GM12878 (cell line): ENCODE measurements around the gene DTNBP1. TPM values are rescaled to one million over a fixed set of nuclear protein-coding genes. Genes with fewer than 3 reads are reported as not detected.

Source experiments
- ATAC-seq: fragments of 200-7000 bp; cut with Tn5 transposase; 3 replicates; pipeline ENCODE4 v1.9.1; 2020; ENCODE audit warnings: mild to moderate bottlenecking, moderate library complexity
- BruUV-seq: library from RNA; stranded (reverse); fragments of 400-500 nt; replicated peaks from 2 replicates; lab custom pipeline; 2021; lab: Mats Ljungman, UMichigan
- CTCF ChIA-PET: fragments of 300-600 bp; sonication (Branson Sonifier 250); formaldehyde crosslinking; extraction: SDS; loops from one replicate; lab custom pipeline; 2021; ENCODE audit warnings: inconsistent platforms; lab: Yijun Ruan, JAX
- POLR2A ChIA-PET: fragments of 350-600 bp; formaldehyde crosslinking; extraction: SDS; loops from one replicate; lab custom pipeline; 2021; ENCODE audit warnings: inconsistent platforms; lab: Charles Lee
- RAD21 ChIA-PET: fragments of 300-600 bp; sonication (Branson Sonifier 250); formaldehyde crosslinking; loops from one replicate; lab custom pipeline; 2023; ENCODE audit warnings: antibody characterized with exemption; ENCODE audit not compliant: unreplicated experiment; lab: Charles Lee
- SMC1A ChIA-PET: fragments of 300-600 bp; sonication (Branson Sonifier 250); formaldehyde crosslinking; loops from one replicate; lab custom pipeline; 2023; ENCODE audit not compliant: unreplicated experiment, uncharacterized antibody; lab: Charles Lee
- DNase-seq: peaks from one replicate; pipeline ENCODE4 v3.0.0-alpha.2; 2011; ENCODE audit warnings: low read depth, low spot score
- FAIRE-seq: peaks from 3 replicates; lab custom pipeline; 2011; peaks lifted over from hg19 to GRCh38; lab: Jason Lieb, UNC
- H2AFZ ChIP-seq: 2 replicates; pipeline ENCODE4 v1.6.0; 2011; ENCODE audit warnings: low read depth, low read length, control low read depth; ENCODE audit not compliant: control insufficient read depth
- H3K27ac ChIP-seq: 2 replicates; pipeline ENCODE4 v1.5.1; 2011; ENCODE audit warnings: control low read depth; ENCODE audit not compliant: control insufficient read depth, insufficient read depth
- H3K27me3 ChIP-seq, 2 experiments: replicated peaks in 1 of 2; 2 replicates each; pipeline versions ENCODE4 v1.6.0 to v1.6.1; 2011; ENCODE audit warnings: low read length in 1 of 2; ENCODE audit not compliant: control insufficient read depth in 2 of 2, insufficient read depth in 2 of 2
- H3K36me3 ChIP-seq, 2 experiments: 2 replicates each; pipeline ENCODE4 v1.5.1; 2011; ENCODE audit warnings: low read length in 1 of 2; ENCODE audit not compliant: control insufficient read depth in 2 of 2, insufficient read depth in 2 of 2
- H3K4me1 ChIP-seq: 2 replicates; pipeline ENCODE4 v1.6.1; 2011; ENCODE audit warnings: mild to moderate bottlenecking, low read length, moderate library complexity, mixed read lengths; ENCODE audit not compliant: control insufficient read depth, insufficient read depth
- H3K4me2 ChIP-seq: 2 replicates; pipeline ENCODE4 v1.6.0; 2011; ENCODE audit warnings: control low read depth; ENCODE audit not compliant: control insufficient read depth, insufficient read depth
- H3K4me3 ChIP-seq: fragments of 200-600 bp; sonication (generic); 2 replicates; pipeline ENCODE4 v1.5.1; 2016
- H3K79me2 ChIP-seq: 2 replicates; pipeline ENCODE4 v1.6.0; 2011; ENCODE audit warnings: low read length; ENCODE audit not compliant: control insufficient read depth, insufficient read depth
- H3K9ac ChIP-seq: 2 replicates; pipeline ENCODE4 v1.8.0; 2011; ENCODE audit warnings: low read length, control low read depth, mixed read lengths; ENCODE audit not compliant: control insufficient read depth, insufficient read depth
- H3K9me3 ChIP-seq: replicated peaks from 3 replicates; pipeline ENCODE4 v1.5.1; 2011; ENCODE audit warnings: mild to moderate bottlenecking, low read length; ENCODE audit not compliant: control insufficient read depth, insufficient read depth
- H4K20me1 ChIP-seq: 2 replicates; pipeline ENCODE4 v1.6.0; 2011; ENCODE audit not compliant: control insufficient read depth, insufficient read depth
- EP300 ChIP-seq, 2 experiments: fragments of 150-350 bp in 1 of 2; IDR thresholded peaks; 2 replicates each; pipeline ENCODE4 v1.6.1; 2011 to 2012; ENCODE audit warnings: low read depth in 2 of 2, low read length in 2 of 2, borderline replicate concordance in 1 of 2, improper control_type of control experiment in 1 of 2, inconsistent platforms in 1 of 2; ENCODE audit not compliant: control insufficient read depth in 1 of 2
- IKZF2 ChIP-seq, 2 experiments: fragments of 450-650 bp; IDR thresholded peaks; 2 replicates each; pipeline ENCODE4 v1.6.1; 2017; ENCODE audit warnings: mild to moderate bottlenecking in 2 of 2, moderate library complexity in 2 of 2
- PRDM15 ChIP-seq: fragments of 450-650 bp; formaldehyde crosslinking; IDR thresholded peaks from 2 replicates; pipeline ENCODE4 v1.4.0; 2020; ENCODE audit warnings: mild to moderate bottlenecking, moderate library complexity
- SKIL ChIP-seq: fragments of 450-650 bp; IDR thresholded peaks from 2 replicates; pipeline ENCODE4 v1.6.1; 2017; ENCODE audit warnings: mild to moderate bottlenecking, low read depth, inconsistent platforms; ENCODE audit not compliant: poor library complexity, severe bottlenecking
- SP1 ChIP-seq: IDR thresholded peaks from one replicate; pipeline ENCODE4 v1.6.1; 2011; ENCODE audit warnings: low read depth, low read length
- SREBF2 ChIP-seq: IDR thresholded peaks from 2 replicates; pipeline ENCODE4 v1.6.1; 2012; ENCODE audit warnings: mild to moderate bottlenecking, low read length
- WGBS: methylation state at CpG from one replicate; pipeline ENCODE4 v1.1.6; 2016; ENCODE audit warnings: low lambda C conversion rate; ENCODE audit not compliant: insufficient replicate concordance, insufficient coverage; ENCODE audit errors: missing lambda C conversion rate; 5-methylcytosine and 5-hydroxymethylcytosine counted together
- in situ Hi-C: fragments of 300-500 bp; cut with MboI; formaldehyde crosslinking; loops from 9 replicates; pipeline ENCODE4 v1.14.3; 2018; ENCODE audit warnings: mixed read lengths
- intact Hi-C: fragments of 100-400 bp; cut with micrococcal nuclease; formaldehyde crosslinking; loops from one replicate; pipeline ENCODE4 v1.14.2; 2022; ENCODE audit not compliant: unreplicated experiment
- polyA plus RNA-seq, 11 experiments: library from polyadenylated mRNA; depleted of rRNA in 4 of 11; unstranded in 6 of 11; stranded (reverse) in 5 of 11; fragments of >200 nt; fragmentation: Nextera tagmentation in 4 of 11; fragmentation: Illumina TruSeq in 1 of 11; extraction: Ambion mirVana in 4 of 11; extraction: Trizol in 1 of 11; gene quantifications; 1 replicate in 1 of 11; 2 replicates in 10 of 11; pipeline versions ENCODE4 v1.2.1 to v1.2.3, GENCODE V29; 2011 to 2016; ENCODE audit warnings: inconsistent platforms in 2 of 11, missing spikeins in 2 of 11, low read depth in 1 of 11
- total RNA-seq, 4 experiments: library from RNA; depleted of rRNA in 3 of 4; stranded (reverse); fragments of >200 nt in 3 of 4; fragmentation: Illumina TruSeq in 1 of 4; extraction: Trizol in 1 of 4; gene quantifications; 2 replicates each; pipeline versions ENCODE4 v1.2.1 to v1.2.3, GENCODE V29; 2013 to 2021
- TF ChIP-seq, protein P1 (sequence below): IDR thresholded peaks from 2 replicates; pipeline ENCODE4 v1.6.1; 2011; ENCODE audit warnings: borderline replicate concordance, low read depth, mild to moderate bottlenecking, moderate library complexity, low read length; ENCODE audit not compliant: insufficient read depth, poor library complexity, severe bottlenecking
- TF ChIP-seq, protein P2 (sequence below): fragments of 150-350 bp; IDR thresholded peaks from 2 replicates; pipeline ENCODE4 v1.6.1; 2014; ENCODE audit warnings: mild to moderate bottlenecking, low read depth, low read length
- TF ChIP-seq, protein P3 (sequence below): IDR thresholded peaks from 2 replicates; pipeline ENCODE4 v1.6.1; 2011; ENCODE audit warnings: borderline replicate concordance, low read depth, mild to moderate bottlenecking, moderate library complexity, mixed read lengths, low read length; ENCODE audit not compliant: insufficient read depth; ENCODE audit errors: extremely low read length

DTNBP1 gene
- total and polyA plus RNA-seq, 10 of the 15 experiments (the other 5 are each of a cell fraction or from before 2014, with no cell fraction given): 7.1 to 40.3 (median 20.1) TPM

DNA sequence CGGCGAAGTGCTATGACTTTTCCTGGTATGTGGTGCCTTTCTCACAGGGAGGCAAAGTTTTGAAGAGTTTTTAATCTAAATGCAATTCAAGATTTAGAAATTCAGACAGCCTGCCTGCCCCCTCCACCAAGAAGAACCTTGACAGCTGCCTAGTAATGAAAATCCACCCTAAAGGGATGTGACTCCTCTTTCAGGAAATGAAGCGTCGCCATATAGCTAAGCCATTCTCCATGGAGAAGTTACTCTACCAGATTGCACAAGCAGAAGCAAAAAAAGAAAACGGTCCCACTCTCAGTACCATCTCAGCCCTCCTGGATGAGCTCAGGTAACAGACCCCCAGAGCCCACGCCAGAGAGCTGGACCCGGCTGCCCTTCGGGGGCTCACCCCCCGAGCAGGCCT lies 150.1 kb downstream of the DTNBP1 start (continued):
- TF ChIP-seq, protein P1, sequence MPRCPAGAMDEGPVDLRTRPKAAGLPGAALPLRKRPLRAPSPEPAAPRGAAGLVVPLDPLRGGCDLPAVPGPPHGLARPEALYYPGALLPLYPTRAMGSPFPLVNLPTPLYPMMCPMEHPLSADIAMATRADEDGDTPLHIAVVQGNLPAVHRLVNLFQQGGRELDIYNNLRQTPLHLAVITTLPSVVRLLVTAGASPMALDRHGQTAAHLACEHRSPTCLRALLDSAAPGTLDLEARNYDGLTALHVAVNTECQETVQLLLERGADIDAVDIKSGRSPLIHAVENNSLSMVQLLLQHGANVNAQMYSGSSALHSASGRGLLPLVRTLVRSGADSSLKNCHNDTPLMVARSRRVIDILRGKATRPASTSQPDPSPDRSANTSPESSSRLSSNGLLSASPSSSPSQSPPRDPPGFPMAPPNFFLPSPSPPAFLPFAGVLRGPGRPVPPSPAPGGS: no peak
- TF ChIP-seq SREBF2 (no peak), EP300 (IDR thresholded peaks at IDR 0.05; ENCODE audit: borderline replicate concordance in 1 of 2, control insufficient read depth in 1 of 2, low read depth in 2 of 2, low read length in 2 of 2) (no peak), SP1 (no peak)
- TF ChIP-seq, protein P2, sequence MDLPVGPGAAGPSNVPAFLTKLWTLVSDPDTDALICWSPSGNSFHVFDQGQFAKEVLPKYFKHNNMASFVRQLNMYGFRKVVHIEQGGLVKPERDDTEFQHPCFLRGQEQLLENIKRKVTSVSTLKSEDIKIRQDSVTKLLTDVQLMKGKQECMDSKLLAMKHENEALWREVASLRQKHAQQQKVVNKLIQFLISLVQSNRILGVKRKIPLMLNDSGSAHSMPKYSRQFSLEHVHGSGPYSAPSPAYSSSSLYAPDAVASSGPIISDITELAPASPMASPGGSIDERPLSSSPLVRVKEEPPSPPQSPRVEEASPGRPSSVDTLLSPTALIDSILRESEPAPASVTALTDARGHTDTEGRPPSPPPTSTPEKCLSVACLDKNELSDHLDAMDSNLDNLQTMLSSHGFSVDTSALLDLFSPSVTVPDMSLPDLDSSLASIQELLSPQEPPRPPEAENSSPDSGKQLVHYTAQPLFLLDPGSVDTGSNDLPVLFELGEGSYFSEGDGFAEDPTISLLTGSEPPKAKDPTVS: no peak

GRCh38 chr6:15512126-15512525 lies 150.7 kb downstream of the DTNBP1 start:
- ChIA-PET SMC1A (no interaction called here), POLR2A (no interaction called here), RAD21 (interaction anchor here (0.6 kb wide), 1 partner anchor 1251 kb away, joined by 3 read pairs; no protein-coding TSS in a partner anchor), CTCF (interaction anchor here (2.9 kb wide), 1 partner anchor 112 kb away, joined by 19 read pairs; no protein-coding TSS in a partner anchor)
- H3K9ac ChIP-seq: no peak overlapping the region
- H3K9me3 ChIP-seq: no peaks in the 10 kb centered on the region
- intact Hi-C loops: no loop called here
- H3K79me2 ChIP-seq: no peaks in the 10 kb centered on the region
- no peaks in the 10 kb centered on the region for H3K4me1 ChIP-seq
- no peaks in the 10 kb centered on the region for H4K20me1 ChIP-seq
- ATAC-seq: 0 out of 3 replicates have a peak, but pooled peaks have one; percentile 13
- no peak for FAIRE-seq
- no peak overlapping the region for H3K27ac ChIP-seq
- no peak overlapping the region for H3K4me3 ChIP-seq
- BruUV-seq: no TSS peak
- H3K36me3 ChIP-seq: peaks cover 30 to 45% of the 10 kb centered on the region in 2 experiments
- WGBS: 98% methylated on average over 18 of the region's 18 CpGs
- in situ Hi-C loops: no loop called here
- DNase-seq: no peak
- H3K4me2 ChIP-seq: no peak overlapping the region
- H3K27me3 ChIP-seq: no peaks in the 10 kb centered on the region
- H2AFZ ChIP-seq: no peak overlapping the region
- TF ChIP-seq IKZF2 (IDR thresholded peaks at IDR 0.05): no peak
- TF ChIP-seq, protein P3, sequence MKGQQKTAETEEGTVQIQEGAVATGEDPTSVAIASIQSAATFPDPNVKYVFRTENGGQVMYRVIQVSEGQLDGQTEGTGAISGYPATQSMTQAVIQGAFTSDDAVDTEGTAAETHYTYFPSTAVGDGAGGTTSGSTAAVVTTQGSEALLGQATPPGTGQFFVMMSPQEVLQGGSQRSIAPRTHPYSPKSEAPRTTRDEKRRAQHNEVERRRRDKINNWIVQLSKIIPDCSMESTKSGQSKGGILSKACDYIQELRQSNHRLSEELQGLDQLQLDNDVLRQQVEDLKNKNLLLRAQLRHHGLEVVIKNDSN: no peak
- TF ChIP-seq SKIL: no peak
- TF ChIP-seq PRDM15 (CRISPR knock-in tag): no peak
